Hematopoietic multipotent progenitor cell treated with erythropoietin and hydrocortisone succinate and interleukin-3 and kit ligand, for 17 days (in vitro differentiated cells): ENCODE results near the gene SLCO4C1.
"Not testable (repeated sequence)": the region's sequence is repeated elsewhere in the genome, so short reads cannot be mapped to it uniquely, and the experiment has no call there.

ENCODE experiments used
- DNase-seq: peaks from one replicate; pipeline ENCODE4 v3.0.0-alpha.2; 2015; ENCODE audit warnings: low spot score

Gene SLCO4C1

GRCh38 chr5:102296178-102296817 lies at the start of gene SLCO4C1:
TSS of gene SLCO4C1 (minus strand) at chr5:102296284. CDS start at chr5:102296262, 22 bp downstream.
- peak; percentile 33 for DNase-seq

GRCh38 chr5:102341681-102342288 lies 45.7 kb upstream of the SLCO4C1 start:
- no peak for DNase-seq

- DNase-seq: no peak
Measured at GRCh38 chr5:102324714-102325113, 28.6 kb upstream of the SLCO4C1 start.

GRCh38 chr5:102318801-102319200 lies 22.7 kb upstream of the SLCO4C1 start:
- DNase-seq: not testable (repeated sequence)

- no peak for DNase-seq
Measured at GRCh38 chr5:102314328-102314727, 18.2 kb upstream of the SLCO4C1 start.

- no peak for DNase-seq
Measured at GRCh38 chr5:102313912-102314311, 17.8 kb upstream of the SLCO4C1 start.

- no peak for DNase-seq
Measured at GRCh38 chr5:102312586-102313370, 16.7 kb upstream of the SLCO4C1 start.

GRCh38 chr5:102309586-102309985 lies 13.5 kb upstream of the SLCO4C1 start:
- no peak for DNase-seq

GRCh38 chr5:102307232-102307631 lies 11.1 kb upstream of the SLCO4C1 start:
- no peak for DNase-seq

GRCh38 chr5:102306121-102306520 lies 10.0 kb upstream of the SLCO4C1 start:
- DNase-seq: no peak

GRCh38 chr5:102295534-102296177 lies 428 bp downstream of the SLCO4C1 start:
- no peak for DNase-seq

GRCh38 chr5:102294886-102295395 lies 1.1 kb downstream of the SLCO4C1 start:
- no peak for DNase-seq

- DNase-seq: no peak
Measured at GRCh38 chr5:102290004-102290403, 6.1 kb downstream of the SLCO4C1 start.

GRCh38 chr5:102289251-102289899 lies 6.7 kb downstream of the SLCO4C1 start:
- no peak for DNase-seq

- DNase-seq: no peak
Measured at GRCh38 chr5:102288630-102289029, 7.5 kb downstream of the SLCO4C1 start.

- DNase-seq: no peak
Measured at GRCh38 chr5:102286476-102286875, 9.6 kb downstream of the SLCO4C1 start.

GRCh38 chr5:102283102-102283797 lies 12.8 kb downstream of the SLCO4C1 start:
- DNase-seq: no peak

GRCh38 chr5:102279711-102280110 lies 16.4 kb downstream of the SLCO4C1 start:
- DNase-seq: no peak

GRCh38 chr5:102278231-102278630 lies 17.9 kb downstream of the SLCO4C1 start:
- DNase-seq: no peak

- no peak for DNase-seq
Measured at GRCh38 chr5:102277144-102277543, 18.9 kb downstream of the SLCO4C1 start.

GRCh38 chr5:102271759-102272158 lies 24.3 kb downstream of the SLCO4C1 start:
- no peak for DNase-seq
